Panc1 (cell line): ENCODE data around the gene FAM81B.

Source experiments
- POLR2AphosphoS5 ChIP-seq: IDR thresholded peaks from 2 replicates; pipeline ENCODE4 v1.6.1; 2012; ENCODE audit warnings: mild to moderate bottlenecking, low read depth, low read length, moderate library complexity
- SIN3A ChIP-seq: IDR thresholded peaks from 2 replicates; pipeline ENCODE4 v1.6.1; 2012; ENCODE audit warnings: low read depth, mild to moderate bottlenecking, low read length, moderate library complexity, borderline replicate concordance; ENCODE audit not compliant: insufficient read depth
- TCF7L2 ChIP-seq: IDR thresholded peaks from 2 replicates; pipeline ENCODE4 v1.6.1; 2011; ENCODE audit warnings: mild to moderate bottlenecking, low read depth, low read length, inconsistent platforms
- TF ChIP-seq, protein P1 (sequence below), 2 experiments: IDR thresholded peaks; 2 replicates each; pipeline ENCODE4 v1.6.1; 2011 to 2012; ENCODE audit warnings: low read depth in 2 of 2, control low read depth in 1 of 2, low read length in 1 of 2, mild to moderate bottlenecking in 1 of 2, moderate library complexity in 1 of 2; ENCODE audit not compliant: insufficient read depth in 1 of 2
- TF ChIP-seq, protein P2 (sequence below): fragments of 450-650 bp; IDR thresholded peaks from 2 replicates; pipeline ENCODE4 v1.5.1; 2017; ENCODE audit warnings: mild to moderate bottlenecking

DNA sequence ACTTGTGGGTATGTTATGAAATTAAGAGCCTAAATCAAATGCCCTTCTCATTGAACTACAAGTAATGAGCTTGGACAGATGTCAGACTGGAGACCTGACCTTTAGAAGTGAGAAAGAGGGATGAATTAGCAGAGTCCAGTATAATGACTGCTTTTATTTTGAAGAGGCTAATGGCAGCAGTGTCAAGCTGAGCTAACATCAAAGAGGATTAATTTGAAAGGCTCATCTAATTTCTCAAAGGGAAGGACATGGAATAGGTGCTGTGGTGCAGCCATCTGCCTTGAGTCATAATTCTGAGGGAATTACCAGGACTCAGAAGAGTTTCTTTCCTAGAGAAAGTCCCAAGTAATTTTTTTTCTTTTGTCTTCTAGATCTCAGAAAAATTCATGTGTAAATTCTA lies 57.6 kb downstream of the FAM81B start:
- TF ChIP-seq, protein P1, sequence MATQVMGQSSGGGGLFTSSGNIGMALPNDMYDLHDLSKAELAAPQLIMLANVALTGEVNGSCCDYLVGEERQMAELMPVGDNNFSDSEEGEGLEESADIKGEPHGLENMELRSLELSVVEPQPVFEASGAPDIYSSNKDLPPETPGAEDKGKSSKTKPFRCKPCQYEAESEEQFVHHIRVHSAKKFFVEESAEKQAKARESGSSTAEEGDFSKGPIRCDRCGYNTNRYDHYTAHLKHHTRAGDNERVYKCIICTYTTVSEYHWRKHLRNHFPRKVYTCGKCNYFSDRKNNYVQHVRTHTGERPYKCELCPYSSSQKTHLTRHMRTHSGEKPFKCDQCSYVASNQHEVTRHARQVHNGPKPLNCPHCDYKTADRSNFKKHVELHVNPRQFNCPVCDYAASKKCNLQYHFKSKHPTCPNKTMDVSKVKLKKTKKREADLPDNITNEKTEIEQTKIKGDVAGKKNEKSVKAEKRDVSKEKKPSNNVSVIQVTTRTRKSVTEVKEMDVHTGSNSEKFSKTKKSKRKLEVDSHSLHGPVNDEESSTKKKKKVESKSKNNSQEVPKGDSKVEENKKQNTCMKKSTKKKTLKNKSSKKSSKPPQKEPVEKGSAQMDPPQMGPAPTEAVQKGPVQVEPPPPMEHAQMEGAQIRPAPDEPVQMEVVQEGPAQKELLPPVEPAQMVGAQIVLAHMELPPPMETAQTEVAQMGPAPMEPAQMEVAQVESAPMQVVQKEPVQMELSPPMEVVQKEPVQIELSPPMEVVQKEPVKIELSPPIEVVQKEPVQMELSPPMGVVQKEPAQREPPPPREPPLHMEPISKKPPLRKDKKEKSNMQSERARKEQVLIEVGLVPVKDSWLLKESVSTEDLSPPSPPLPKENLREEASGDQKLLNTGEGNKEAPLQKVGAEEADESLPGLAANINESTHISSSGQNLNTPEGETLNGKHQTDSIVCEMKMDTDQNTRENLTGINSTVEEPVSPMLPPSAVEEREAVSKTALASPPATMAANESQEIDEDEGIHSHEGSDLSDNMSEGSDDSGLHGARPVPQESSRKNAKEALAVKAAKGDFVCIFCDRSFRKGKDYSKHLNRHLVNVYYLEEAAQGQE (IDR thresholded peaks at IDR 0.05; ENCODE audit: insufficient read depth in 1 of 2, low read depth in 2 of 2, low read length in 1 of 2) = no peak
- TF ChIP-seq, protein P2, sequence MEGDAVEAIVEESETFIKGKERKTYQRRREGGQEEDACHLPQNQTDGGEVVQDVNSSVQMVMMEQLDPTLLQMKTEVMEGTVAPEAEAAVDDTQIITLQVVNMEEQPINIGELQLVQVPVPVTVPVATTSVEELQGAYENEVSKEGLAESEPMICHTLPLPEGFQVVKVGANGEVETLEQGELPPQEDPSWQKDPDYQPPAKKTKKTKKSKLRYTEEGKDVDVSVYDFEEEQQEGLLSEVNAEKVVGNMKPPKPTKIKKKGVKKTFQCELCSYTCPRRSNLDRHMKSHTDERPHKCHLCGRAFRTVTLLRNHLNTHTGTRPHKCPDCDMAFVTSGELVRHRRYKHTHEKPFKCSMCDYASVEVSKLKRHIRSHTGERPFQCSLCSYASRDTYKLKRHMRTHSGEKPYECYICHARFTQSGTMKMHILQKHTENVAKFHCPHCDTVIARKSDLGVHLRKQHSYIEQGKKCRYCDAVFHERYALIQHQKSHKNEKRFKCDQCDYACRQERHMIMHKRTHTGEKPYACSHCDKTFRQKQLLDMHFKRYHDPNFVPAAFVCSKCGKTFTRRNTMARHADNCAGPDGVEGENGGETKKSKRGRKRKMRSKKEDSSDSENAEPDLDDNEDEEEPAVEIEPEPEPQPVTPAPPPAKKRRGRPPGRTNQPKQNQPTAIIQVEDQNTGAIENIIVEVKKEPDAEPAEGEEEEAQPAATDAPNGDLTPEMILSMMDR = no peak
- TF ChIP-seq POLR2AphosphoS5 (no peak), TCF7L2 (no peak), SIN3A (no peak)
